T47D (cell line): ENCODE data around the gene MAN1A1.

Source experiments
- DNase-seq, 2 experiments: peaks; one replicate each; pipeline versions ENCODE4 v3.0.0 to v3.0.0-alpha.2; 2011 to 2012; ENCODE audit warnings: low read depth in 1 of 2, low spot score in 1 of 2
- JUND ChIP-seq: IDR thresholded peaks from 2 replicates; pipeline ENCODE4 v1.6.1; 2012; ENCODE audit warnings: low read depth
- in situ Hi-C: cut with HindIII; loops from 2 replicates; pipeline ENCODE4 v1.10.0; 2016; ENCODE audit warnings: low sequenced_read_pairs, low pct_unique_long_range_greater_than_20kb

The MAN1A1 gene

DNA sequence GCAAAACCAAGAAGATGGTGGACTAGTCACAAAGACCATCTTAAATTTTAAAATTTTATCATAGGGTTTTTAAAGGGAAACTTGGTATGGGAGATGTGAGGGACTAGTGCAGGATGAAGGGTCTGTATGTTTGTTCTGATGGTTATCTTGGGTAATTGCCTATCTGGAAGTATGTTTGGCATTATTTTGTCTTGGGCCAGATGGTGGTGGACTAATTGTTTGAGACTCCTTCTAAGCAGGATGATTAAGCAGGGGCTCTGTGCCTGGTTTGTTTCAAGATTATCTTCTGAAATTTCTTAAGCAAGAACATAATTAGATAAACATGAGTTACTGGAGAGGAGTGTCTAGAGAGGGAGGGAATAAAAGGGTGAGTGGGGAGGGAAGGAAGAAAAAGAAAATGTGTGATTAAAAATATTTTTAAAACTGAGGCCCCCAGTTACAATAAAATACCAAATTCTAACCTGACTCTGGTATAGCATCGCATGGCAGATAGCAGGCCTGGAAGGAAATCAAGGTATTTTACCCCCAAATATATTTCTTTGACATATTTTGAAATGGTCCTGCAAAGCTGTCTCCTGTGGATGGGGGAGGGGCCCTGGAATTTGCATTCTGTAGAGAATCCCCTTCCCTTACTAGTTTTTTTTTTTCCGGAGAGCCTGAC lies 221.2 kb downstream of the MAN1A1 start:
- in situ Hi-C loops, result no loop called here
- TF ChIP-seq JUND, result no peak
- no peak for DNase-seq

DNA sequence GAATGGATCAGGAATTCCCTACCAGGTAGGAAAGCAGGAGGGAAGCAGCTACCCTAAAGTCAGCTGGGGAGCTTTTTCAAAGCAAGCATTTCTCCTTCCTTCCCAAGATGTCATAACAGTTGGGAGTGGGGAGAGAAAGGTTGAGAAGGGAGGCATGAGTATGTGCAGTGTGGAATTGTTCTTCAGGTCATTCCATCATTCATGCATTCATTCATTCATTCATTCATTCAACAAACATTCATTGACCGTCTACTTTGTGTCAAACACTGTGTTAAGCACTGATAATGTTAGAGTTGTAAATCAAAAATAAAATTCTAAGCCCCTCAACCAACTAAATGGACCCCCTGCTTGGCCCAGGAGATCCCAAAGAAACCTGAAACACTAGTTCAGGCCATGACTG lies 221.9 kb downstream of the MAN1A1 start:
- in situ Hi-C loops, result no loop called here
- no peak for TF ChIP-seq JUND
- DNase-seq, result no peak
